Measurements from ENCODE around the gene COL11A2. TPM values are rescaled to one million over a fixed set of nuclear protein-coding genes. Genes with fewer than 3 reads are reported as not detected.

The COL11A2 gene
- total and polyA plus RNA-seq, 2 donors: 2.1 to 5.5 TPM

Other genes with a start within 250 kb of the COL11A2 start
- gene HLA-DMA, start 239.4 kb downstream of the COL11A2 start, total RNA-seq: 85.0 TPM
- gene HLA-DMA, start 239.4 kb downstream of the COL11A2 start, polyA plus RNA-seq: 161 TPM
- 113 TPM for gene BRD2, start 223.9 kb downstream of the COL11A2 start, total RNA-seq
- gene BRD2, start 223.9 kb downstream of the COL11A2 start, polyA plus RNA-seq: 119 TPM
- 38.8 TPM for gene HLA-DOA, start 182.9 kb downstream of the COL11A2 start, total RNA-seq
- gene HLA-DOA, start 182.9 kb downstream of the COL11A2 start, polyA plus RNA-seq: 27.9 TPM
- gene HLA-DPA1, start 118.8 kb downstream of the COL11A2 start, total RNA-seq: 700 TPM
- gene HLA-DPA1, start 118.8 kb downstream of the COL11A2 start, polyA plus RNA-seq: 332 TPM
- gene HLA-DPB1, start 116.5 kb downstream of the COL11A2 start, total RNA-seq: 306 TPM
- 575 TPM for gene HLA-DPB1, start 116.5 kb downstream of the COL11A2 start, polyA plus RNA-seq
- gene RXRB, start 8.2 kb upstream of the COL11A2 start, total RNA-seq: 19.4 TPM
- 60.7 TPM for gene RXRB, start 8.2 kb upstream of the COL11A2 start, polyA plus RNA-seq
- 32.1 TPM for gene SLC39A7, start 8.4 kb upstream of the COL11A2 start, total RNA-seq
- gene SLC39A7, start 8.4 kb upstream of the COL11A2 start, polyA plus RNA-seq: 43.0 TPM
- 31.3 TPM for gene HSD17B8, start 12.2 kb upstream of the COL11A2 start, total RNA-seq
- gene HSD17B8, start 12.2 kb upstream of the COL11A2 start, polyA plus RNA-seq: 15.7 TPM
- 35.0 TPM for gene RING1, start 16.0 kb upstream of the COL11A2 start, total RNA-seq
- gene RING1, start 16.0 kb upstream of the COL11A2 start, polyA plus RNA-seq: 62.6 TPM
- gene VPS52, start 79.4 kb upstream of the COL11A2 start, total RNA-seq: 26.3 TPM
- gene VPS52, start 79.4 kb upstream of the COL11A2 start, polyA plus RNA-seq: 59.0 TPM
- 5,201 TPM for gene RPS18, start 79.6 kb upstream of the COL11A2 start, total RNA-seq
- gene RPS18, start 79.6 kb upstream of the COL11A2 start, polyA plus RNA-seq: 5,710 TPM
- 9.0 TPM for gene B3GALT4, start 84.7 kb upstream of the COL11A2 start, total RNA-seq
- gene B3GALT4, start 84.7 kb upstream of the COL11A2 start, polyA plus RNA-seq: 14.9 TPM
- 48.6 TPM for gene WDR46, start 96.8 kb upstream of the COL11A2 start, total RNA-seq
- 68.6 TPM for gene WDR46, start 96.8 kb upstream of the COL11A2 start, polyA plus RNA-seq
- gene PFDN6, start 97.1 kb upstream of the COL11A2 start, total RNA-seq: 92.8 TPM
- gene PFDN6, start 97.1 kb upstream of the COL11A2 start, polyA plus RNA-seq: 171 TPM
- gene RGL2, start 106.5 kb upstream of the COL11A2 start, total RNA-seq: 19.9 TPM
- gene RGL2, start 106.5 kb upstream of the COL11A2 start, polyA plus RNA-seq: 120 TPM
- gene TAPBP, start 121.6 kb upstream of the COL11A2 start, total RNA-seq: 37.7 TPM
- gene TAPBP, start 121.6 kb upstream of the COL11A2 start, polyA plus RNA-seq: 57.0 TPM
- gene ZBTB22, start 125.3 kb upstream of the COL11A2 start, total RNA-seq: 10.3 TPM
- gene ZBTB22, start 125.3 kb upstream of the COL11A2 start, polyA plus RNA-seq: 15.5 TPM
- gene DAXX, start 130.5 kb upstream of the COL11A2 start, total RNA-seq: 45.0 TPM
- 48.1 TPM for gene DAXX, start 130.5 kb upstream of the COL11A2 start, polyA plus RNA-seq
- 34.3 TPM for gene KIFC1, start 199.4 kb upstream of the COL11A2 start, total RNA-seq
- 5.5 TPM for gene KIFC1, start 199.4 kb upstream of the COL11A2 start, polyA plus RNA-seq
- gene PHF1, start 218.5 kb upstream of the COL11A2 start, total RNA-seq: 16.3 TPM
- 141 TPM for gene PHF1, start 218.5 kb upstream of the COL11A2 start, polyA plus RNA-seq
- 136 TPM for gene CUTA, start 225.6 kb upstream of the COL11A2 start, total RNA-seq
- 199 TPM for gene CUTA, start 225.6 kb upstream of the COL11A2 start, polyA plus RNA-seq
- 3.0 TPM for gene SYNGAP1, start 227.6 kb upstream of the COL11A2 start, total RNA-seq
- 26.7 TPM for gene SYNGAP1, start 227.6 kb upstream of the COL11A2 start, polyA plus RNA-seq

All from thymus (tissue), 2 donors.